Measurements from ENCODE around the gene AKTIP.
A peak's percentile ranks its signal among the peaks of the same experiment; 100 is the strongest.

DNA sequence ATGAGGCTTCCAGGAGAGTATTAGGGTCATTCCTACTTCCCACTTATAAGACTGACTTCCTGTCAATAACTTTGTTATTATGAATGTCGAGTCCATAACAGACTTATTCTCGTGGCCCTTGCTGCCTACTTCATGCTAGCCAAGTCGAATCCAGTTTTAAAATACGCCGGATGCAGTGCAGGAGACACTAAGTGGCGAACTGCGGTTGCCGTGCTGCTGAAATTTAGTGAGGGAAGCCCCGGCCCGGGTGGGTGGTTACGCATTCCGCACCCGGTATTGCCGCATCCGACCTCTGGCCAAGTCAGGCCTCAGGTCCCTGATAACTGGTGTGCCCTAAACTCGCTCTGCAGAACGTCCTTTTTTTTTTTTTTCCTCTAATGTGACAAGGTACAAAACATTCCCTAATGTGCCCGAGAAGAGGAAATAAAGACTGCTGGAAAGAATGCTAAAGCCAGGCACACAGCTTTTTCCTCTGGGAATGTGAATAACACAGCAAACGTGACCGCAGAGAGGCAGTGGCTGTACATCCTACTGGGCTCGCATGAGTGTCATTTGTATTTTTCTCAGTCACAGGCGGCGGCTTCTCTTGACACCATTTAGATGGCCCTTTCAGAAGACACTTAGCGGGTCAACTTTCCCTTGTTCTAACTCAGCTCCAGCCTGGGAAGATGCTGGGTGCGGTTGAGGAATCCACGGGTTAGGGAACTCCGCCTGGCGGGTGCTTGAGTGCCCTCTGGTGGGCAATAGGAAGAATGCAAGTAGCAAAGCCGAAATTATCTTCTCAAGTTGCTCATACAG lies 7.1 kb upstream of the AKTIP start:
- no peak for TF ChIP-seq KLF10 (CRISPR knock-in tag; IDR thresholded peaks at IDR 0.05)
- TF ChIP-seq, protein P1, sequence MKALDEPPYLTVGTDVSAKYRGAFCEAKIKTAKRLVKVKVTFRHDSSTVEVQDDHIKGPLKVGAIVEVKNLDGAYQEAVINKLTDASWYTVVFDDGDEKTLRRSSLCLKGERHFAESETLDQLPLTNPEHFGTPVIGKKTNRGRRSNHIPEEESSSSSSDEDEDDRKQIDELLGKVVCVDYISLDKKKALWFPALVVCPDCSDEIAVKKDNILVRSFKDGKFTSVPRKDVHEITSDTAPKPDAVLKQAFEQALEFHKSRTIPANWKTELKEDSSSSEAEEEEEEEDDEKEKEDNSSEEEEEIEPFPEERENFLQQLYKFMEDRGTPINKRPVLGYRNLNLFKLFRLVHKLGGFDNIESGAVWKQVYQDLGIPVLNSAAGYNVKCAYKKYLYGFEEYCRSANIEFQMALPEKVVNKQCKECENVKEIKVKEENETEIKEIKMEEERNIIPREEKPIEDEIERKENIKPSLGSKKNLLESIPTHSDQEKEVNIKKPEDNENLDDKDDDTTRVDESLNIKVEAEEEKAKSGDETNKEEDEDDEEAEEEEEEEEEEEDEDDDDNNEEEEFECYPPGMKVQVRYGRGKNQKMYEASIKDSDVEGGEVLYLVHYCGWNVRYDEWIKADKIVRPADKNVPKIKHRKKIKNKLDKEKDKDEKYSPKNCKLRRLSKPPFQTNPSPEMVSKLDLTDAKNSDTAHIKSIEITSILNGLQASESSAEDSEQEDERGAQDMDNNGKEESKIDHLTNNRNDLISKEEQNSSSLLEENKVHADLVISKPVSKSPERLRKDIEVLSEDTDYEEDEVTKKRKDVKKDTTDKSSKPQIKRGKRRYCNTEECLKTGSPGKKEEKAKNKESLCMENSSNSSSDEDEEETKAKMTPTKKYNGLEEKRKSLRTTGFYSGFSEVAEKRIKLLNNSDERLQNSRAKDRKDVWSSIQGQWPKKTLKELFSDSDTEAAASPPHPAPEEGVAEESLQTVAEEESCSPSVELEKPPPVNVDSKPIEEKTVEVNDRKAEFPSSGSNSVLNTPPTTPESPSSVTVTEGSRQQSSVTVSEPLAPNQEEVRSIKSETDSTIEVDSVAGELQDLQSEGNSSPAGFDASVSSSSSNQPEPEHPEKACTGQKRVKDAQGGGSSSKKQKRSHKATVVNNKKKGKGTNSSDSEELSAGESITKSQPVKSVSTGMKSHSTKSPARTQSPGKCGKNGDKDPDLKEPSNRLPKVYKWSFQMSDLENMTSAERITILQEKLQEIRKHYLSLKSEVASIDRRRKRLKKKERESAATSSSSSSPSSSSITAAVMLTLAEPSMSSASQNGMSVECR (CRISPR knock-in tag; IDR thresholded peaks at IDR 0.05): no peak
- TF ChIP-seq CBFB (CRISPR knock-in tag; IDR thresholded peaks at IDR 0.05): no peak
- TF ChIP-seq, protein P2, sequence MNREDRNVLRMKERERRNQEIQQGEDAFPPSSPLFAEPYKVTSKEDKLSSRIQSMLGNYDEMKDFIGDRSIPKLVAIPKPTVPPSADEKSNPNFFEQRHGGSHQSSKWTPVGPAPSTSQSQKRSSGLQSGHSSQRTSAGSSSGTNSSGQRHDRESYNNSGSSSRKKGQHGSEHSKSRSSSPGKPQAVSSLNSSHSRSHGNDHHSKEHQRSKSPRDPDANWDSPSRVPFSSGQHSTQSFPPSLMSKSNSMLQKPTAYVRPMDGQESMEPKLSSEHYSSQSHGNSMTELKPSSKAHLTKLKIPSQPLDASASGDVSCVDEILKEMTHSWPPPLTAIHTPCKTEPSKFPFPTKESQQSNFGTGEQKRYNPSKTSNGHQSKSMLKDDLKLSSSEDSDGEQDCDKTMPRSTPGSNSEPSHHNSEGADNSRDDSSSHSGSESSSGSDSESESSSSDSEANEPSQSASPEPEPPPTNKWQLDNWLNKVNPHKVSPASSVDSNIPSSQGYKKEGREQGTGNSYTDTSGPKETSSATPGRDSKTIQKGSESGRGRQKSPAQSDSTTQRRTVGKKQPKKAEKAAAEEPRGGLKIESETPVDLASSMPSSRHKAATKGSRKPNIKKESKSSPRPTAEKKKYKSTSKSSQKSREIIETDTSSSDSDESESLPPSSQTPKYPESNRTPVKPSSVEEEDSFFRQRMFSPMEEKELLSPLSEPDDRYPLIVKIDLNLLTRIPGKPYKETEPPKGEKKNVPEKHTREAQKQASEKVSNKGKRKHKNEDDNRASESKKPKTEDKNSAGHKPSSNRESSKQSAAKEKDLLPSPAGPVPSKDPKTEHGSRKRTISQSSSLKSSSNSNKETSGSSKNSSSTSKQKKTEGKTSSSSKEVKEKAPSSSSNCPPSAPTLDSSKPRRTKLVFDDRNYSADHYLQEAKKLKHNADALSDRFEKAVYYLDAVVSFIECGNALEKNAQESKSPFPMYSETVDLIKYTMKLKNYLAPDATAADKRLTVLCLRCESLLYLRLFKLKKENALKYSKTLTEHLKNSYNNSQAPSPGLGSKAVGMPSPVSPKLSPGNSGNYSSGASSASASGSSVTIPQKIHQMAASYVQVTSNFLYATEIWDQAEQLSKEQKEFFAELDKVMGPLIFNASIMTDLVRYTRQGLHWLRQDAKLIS (CRISPR knock-in tag; IDR thresholded peaks at IDR 0.05): 0 out of 2 replicates have a peak, but pooled peaks have one; percentile 37
- TF ChIP-seq PML (IDR thresholded peaks at IDR 0.05; ENCODE audit: low read length): no peak
- TF ChIP-seq BHLHE40 (IDR thresholded peaks at IDR 0.05; ENCODE audit: low read length): no peak
- TF ChIP-seq ZNF316 (IDR thresholded peaks at IDR 0.05): no peak
- no peak for TF ChIP-seq L3MBTL2 (IDR thresholded peaks at IDR 0.05)
- TF ChIP-seq ZNF274 (IDR thresholded peaks at IDR 0.05; ENCODE audit: borderline replicate concordance, low read depth, low read length): no peak
- TF ChIP-seq ZNF830 (CRISPR knock-in tag; IDR thresholded peaks at IDR 0.05): no peak
- no peak for TF ChIP-seq ZNF224 (CRISPR knock-in tag; IDR thresholded peaks at IDR 0.05)
